ENCODE results near the gene SNX5. TPM values are rescaled to one million over a fixed set of nuclear protein-coding genes. Genes with fewer than 3 reads are reported as not detected.

The SNX5 gene
- total RNA-seq, 1 experiment from 2014 or later = 43.0 TPM

DNA sequence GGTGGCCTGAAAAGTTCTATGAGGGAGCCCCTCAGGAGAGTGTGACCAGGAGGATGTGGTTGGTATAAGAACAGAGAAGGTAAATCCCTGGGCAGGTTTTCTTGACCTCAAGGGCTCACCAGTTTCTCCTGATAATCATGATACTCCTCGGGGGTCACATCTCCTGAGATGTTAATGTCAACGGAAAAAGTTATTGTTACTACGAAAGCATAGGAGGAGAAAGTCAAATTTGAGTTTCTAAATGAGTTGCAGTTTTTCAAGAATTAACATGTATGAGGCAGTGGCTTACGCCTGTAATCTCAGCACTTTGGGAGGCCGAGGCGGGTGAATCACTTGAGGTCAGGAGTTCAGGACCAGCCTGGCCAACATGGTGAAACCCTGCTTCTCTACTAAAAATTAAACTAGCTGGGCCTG lies 23.6 kb upstream of the SNX5 start:
- TF ChIP-seq, protein P1, sequence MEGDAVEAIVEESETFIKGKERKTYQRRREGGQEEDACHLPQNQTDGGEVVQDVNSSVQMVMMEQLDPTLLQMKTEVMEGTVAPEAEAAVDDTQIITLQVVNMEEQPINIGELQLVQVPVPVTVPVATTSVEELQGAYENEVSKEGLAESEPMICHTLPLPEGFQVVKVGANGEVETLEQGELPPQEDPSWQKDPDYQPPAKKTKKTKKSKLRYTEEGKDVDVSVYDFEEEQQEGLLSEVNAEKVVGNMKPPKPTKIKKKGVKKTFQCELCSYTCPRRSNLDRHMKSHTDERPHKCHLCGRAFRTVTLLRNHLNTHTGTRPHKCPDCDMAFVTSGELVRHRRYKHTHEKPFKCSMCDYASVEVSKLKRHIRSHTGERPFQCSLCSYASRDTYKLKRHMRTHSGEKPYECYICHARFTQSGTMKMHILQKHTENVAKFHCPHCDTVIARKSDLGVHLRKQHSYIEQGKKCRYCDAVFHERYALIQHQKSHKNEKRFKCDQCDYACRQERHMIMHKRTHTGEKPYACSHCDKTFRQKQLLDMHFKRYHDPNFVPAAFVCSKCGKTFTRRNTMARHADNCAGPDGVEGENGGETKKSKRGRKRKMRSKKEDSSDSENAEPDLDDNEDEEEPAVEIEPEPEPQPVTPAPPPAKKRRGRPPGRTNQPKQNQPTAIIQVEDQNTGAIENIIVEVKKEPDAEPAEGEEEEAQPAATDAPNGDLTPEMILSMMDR (IDR thresholded peaks at IDR 0.05; ENCODE audit: unreplicated experiment) = no peak
- intact Hi-C loops (cut with micrococcal nuclease; ENCODE audit: unreplicated experiment) = loop anchor here (10.0 kb wide), 1 partner anchor 487 kb away; no protein-coding TSS in a partner anchor
- CTCF ChIA-PET = interaction anchor here (0.6 kb wide), 1 partner anchor 66 kb away, joined by 6 read pairs; no protein-coding TSS in a partner anchor
- H3K4me1 Mint-ChIP-seq (ENCODE audit: low read depth, unreplicated experiment) = no peaks in the 10 kb centered on the region
- DNase-seq = no peak
- no peaks in the 10 kb centered on the region for H3K9me3 Mint-ChIP-seq (ENCODE audit: low read depth, unreplicated experiment)
- no peaks in the 10 kb centered on the region for H3K27me3 Mint-ChIP-seq (ENCODE audit: unreplicated experiment)
- no peak overlapping the region for H3K4me3 Mint-ChIP-seq (ENCODE audit: low read depth, unreplicated experiment)
- no peaks in the 10 kb centered on the region for H3K36me3 Mint-ChIP-seq (ENCODE audit: insufficient read depth, unreplicated experiment)
- no peak overlapping the region for H3K27ac Mint-ChIP-seq (ENCODE audit: unreplicated experiment)
- no TSS peak for BruUV-seq (replicated peaks)

DNA sequence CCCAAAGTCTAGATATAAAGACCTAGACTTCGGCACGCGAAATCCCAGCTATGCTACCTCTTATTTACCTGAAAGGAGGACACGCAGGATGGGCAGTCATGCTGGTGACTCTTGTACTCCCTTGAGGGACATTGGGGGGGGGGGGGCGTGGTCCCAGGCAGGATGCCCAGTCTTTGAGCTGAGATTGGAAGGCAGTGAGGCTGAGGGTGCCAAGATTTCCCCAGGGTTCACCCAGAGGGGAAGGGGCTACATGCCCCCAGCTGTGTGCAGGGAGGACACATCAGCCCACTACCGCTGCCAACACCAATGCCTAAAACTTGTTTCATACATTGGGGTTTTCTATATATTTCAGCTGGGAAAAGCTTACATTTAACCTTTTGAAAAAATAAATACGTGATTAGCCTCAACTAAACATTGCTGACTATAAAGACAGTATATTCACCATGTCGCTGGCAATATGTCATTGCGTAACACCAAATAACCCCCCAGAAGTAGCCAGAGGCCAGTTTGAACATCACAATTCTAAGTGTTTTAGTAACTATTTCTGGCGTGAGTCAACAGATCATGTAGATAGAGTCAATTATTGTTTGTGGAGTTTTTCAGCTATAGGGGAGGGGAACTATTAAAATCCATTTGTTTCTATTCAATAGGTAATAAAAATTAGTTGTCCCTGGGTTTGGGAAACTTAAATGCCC lies 21.8 kb upstream of the SNX5 start:
- Mint-ChIP-seq H3K36me3 (ENCODE audit: insufficient read depth, unreplicated experiment) (no peaks in the 10 kb centered on the region), H3K27ac (ENCODE audit: unreplicated experiment) (no peak overlapping the region), H3K9me3 (ENCODE audit: low read depth, unreplicated experiment) (no peaks in the 10 kb centered on the region), H3K4me3 (ENCODE audit: low read depth, unreplicated experiment) (no peak overlapping the region), H3K4me1 (ENCODE audit: low read depth, unreplicated experiment) (no peaks in the 10 kb centered on the region), H3K27me3 (ENCODE audit: unreplicated experiment) (no peaks in the 10 kb centered on the region)
- BruUV-seq (replicated peaks) = no TSS peak
- DNase-seq = no peak
- intact Hi-C loops (cut with micrococcal nuclease; ENCODE audit: unreplicated experiment) = loop anchor here (10.0 kb wide), 1 partner anchor 486 kb away; no protein-coding TSS in a partner anchor
- TF ChIP-seq, protein P1 (IDR thresholded peaks at IDR 0.05; ENCODE audit: unreplicated experiment) = no peak
- CTCF ChIA-PET = no interaction called here

DNA sequence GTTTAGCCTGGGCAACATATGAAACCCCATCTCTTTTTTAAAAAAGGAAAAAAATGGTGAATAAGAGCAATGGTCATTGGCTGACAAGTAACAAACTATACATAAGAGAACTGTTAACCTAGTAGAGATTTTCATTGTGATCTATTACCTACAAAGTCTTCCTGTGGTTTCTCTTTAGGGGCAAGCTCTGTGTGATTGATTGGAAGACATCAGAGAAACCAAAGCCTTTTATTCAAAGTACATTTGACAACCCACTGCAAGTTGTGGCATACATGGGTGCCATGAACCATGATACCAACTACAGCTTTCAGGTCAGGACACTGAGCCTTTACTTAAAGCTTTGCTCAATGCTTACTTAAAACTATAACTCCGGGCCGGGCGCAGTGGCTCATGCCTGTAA lies 19.4 kb upstream of the SNX5 start:
- CTCF ChIA-PET = no interaction called here
- Mint-ChIP-seq H3K9me3 (ENCODE audit: low read depth, unreplicated experiment) (no peaks in the 10 kb centered on the region), H3K27me3 (ENCODE audit: unreplicated experiment) (no peaks in the 10 kb centered on the region), H3K4me1 (ENCODE audit: low read depth, unreplicated experiment) (no peaks in the 10 kb centered on the region), H3K36me3 (ENCODE audit: insufficient read depth, unreplicated experiment) (no peaks in the 10 kb centered on the region), H3K27ac (ENCODE audit: unreplicated experiment) (no peak overlapping the region), H3K4me3 (ENCODE audit: low read depth, unreplicated experiment) (no peak overlapping the region)
- no peak for DNase-seq
- intact Hi-C loops (cut with micrococcal nuclease; ENCODE audit: unreplicated experiment) = no loop called here
- no TSS peak for BruUV-seq (replicated peaks)
- TF ChIP-seq, protein P1 (IDR thresholded peaks at IDR 0.05; ENCODE audit: unreplicated experiment) = no peak

DNA sequence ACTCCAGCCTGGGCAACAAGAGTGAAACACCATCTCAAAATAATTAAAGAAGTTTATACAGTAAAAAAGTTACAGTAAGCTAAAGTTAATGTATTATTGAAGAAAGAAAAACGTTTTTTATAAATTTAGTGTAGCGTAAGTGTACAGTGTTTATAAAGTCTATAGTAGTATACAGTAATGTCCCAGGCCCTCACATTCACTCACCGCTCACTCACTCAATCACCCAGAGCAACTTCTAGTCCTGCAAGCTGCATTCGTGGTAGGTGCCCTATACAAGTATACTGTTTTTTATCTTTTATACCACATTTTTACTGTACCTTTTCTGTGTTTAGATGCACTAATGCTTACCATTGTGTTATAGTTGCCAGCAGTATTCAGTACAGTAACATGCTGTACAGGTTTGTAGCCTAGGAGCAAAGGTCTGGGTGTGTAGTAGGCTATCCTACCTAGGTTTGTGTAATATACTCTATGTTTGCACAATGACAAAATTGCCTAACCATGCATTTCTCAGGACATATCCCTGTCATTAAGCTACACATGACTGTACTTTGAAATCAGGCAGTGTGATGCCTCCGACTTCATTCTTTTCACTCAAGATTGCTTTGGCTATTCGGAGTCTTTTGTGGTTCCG lies 16.9 kb upstream of the SNX5 start:
- H3K9me3 Mint-ChIP-seq (ENCODE audit: low read depth, unreplicated experiment) = no peaks in the 10 kb centered on the region
- no TSS peak for BruUV-seq (replicated peaks)
- CTCF ChIA-PET = no interaction called here

More for the DNA sequence above, 16.9 kb upstream of the SNX5 start:
- no peaks in the 10 kb centered on the region for H3K4me1 Mint-ChIP-seq (ENCODE audit: low read depth, unreplicated experiment)
- TF ChIP-seq, protein P1 (IDR thresholded peaks at IDR 0.05; ENCODE audit: unreplicated experiment) = no peak
- no peak for DNase-seq
- no peak overlapping the region for H3K27ac Mint-ChIP-seq (ENCODE audit: unreplicated experiment)
- no peaks in the 10 kb centered on the region for H3K27me3 Mint-ChIP-seq (ENCODE audit: unreplicated experiment)
- H3K4me3 Mint-ChIP-seq (ENCODE audit: low read depth, unreplicated experiment) = no peak overlapping the region
- H3K36me3 Mint-ChIP-seq (ENCODE audit: insufficient read depth, unreplicated experiment) = no peaks in the 10 kb centered on the region
- intact Hi-C loops (cut with micrococcal nuclease; ENCODE audit: unreplicated experiment) = no loop called here
